ENCODE measurements around the gene ICE2. TPM values are rescaled to one million over a fixed set of nuclear protein-coding genes. Genes with fewer than 3 reads are reported as not detected.
"Not testable (repeated sequence)": the region's sequence is repeated elsewhere in the genome, so short reads cannot be mapped to it uniquely, and the experiment has no call there.

Gene ICE2
- total RNA-seq, 1 experiment from 2014 or later: 20.0 TPM

DNA sequence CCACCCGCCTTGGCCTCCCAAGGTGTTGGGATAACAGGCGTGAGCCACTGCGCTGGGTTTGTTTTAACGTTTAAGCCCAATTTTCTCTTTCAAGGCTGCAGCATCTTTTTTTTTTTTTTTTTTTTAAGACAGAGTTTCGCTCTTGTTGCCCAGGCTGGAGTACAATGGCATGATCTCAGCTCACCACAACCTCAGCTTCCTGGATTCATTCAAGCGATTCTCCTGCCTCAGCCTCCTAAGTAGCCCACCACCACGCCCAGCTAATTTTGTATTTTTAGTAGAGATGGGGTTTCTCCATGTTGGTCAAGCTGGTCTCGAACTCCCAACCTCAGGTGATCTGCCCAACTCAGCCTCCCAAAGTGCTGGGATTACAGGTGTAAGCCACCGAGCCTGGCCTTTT is 68.6 kb downstream of the ICE2 start:
- DNase-seq (ENCODE audit: low read depth): not testable (repeated sequence)

GRCh38 chr15:60408463-60408981 is 70.4 kb downstream of the ICE2 start:
- DNase-seq (ENCODE audit: low read depth): peak; percentile 85

- peak; percentile 90 for DNase-seq (ENCODE audit: low read depth)
Observed at GRCh38 chr15:60407415-60407805, 71.5 kb downstream of the ICE2 start.

DNA sequence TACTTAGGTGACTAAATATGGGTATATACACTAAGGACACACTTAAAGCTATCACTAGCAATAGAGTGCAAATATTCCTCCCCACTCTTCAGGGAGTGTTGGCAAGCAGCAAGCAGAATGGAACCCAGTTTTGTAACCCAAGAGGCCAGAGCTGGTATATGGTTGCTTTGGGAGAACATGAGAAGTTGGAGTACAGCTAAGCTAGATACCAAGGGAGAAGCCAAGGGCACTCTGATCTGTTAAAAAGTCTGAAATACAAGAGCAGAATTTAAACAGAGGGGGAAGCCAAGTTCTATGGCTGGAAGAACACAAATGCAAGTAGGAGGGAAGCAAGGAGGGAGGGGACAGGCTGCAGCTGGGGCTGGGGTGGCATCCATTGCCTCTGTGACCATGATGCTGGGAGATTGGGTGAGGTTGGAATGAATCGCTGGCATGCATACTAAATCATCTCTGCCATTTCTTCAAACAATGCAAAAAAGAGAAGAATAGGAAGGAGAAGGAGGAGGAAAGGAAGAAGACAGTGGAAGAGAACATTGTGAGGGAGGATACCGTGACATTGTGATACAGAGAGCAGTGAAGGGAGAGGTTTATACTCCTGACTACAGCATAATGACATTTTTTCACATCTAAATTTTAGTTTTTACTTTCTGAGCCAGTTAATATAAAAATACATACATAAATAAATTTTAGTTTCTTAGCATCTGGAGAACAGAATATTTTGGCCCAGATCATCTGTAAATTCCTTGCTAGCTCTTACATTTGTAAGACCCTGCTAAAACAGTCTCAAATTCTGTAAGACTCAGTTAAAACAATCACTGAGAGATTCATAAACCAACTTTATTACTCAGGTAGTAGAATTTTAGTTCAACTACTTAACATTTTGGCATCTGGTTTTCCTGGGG is 72.2 kb downstream of the ICE2 start:
- DNase-seq (ENCODE audit: low read depth): no peak

GRCh38 chr15:60405399-60405798 is 73.5 kb downstream of the ICE2 start:
- DNase-seq (ENCODE audit: low read depth): no peak

DNA sequence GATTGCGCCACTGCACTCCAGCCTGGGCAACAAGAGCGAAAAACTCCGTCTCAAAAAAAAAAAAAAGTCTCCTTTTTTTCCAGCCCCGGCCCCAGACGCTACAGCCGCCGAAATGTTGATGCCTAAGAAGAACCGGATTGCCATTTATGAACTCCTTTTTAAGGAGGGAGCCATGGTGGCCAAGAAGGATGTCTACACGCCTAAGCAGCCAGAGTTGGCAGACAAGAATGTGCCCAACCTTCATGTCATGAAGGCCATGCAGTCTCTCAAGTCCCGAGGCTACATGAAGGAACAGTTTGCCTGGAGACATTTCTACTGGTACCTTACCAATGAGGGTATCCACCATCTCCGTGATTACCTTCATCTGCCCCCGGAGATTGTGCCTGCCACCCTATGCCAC is 74.6 kb downstream of the ICE2 start:
- not testable (repeated sequence) for DNase-seq (ENCODE audit: low read depth)

DNA sequence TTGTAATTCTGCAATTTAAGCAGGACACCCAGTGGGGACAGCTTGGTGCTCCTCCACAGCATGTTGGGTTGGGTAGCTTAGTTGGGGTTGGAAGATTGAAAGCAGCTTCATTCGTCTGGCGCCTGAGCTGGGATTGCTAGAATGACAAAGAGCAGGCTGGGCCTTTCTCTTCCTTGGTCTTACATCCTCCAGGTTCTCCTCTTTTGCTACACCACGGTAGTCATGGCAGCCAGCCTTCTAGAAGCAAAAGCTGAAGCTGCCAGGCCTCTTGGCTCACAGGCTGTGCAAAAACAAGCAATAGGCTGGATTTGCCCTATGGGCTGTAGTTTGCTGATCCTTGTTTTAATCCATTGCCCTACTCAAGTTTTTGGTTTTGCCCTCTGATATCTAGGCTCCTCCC is 78.0 kb downstream of the ICE2 start:
- no peak for DNase-seq (ENCODE audit: low read depth)

DNA sequence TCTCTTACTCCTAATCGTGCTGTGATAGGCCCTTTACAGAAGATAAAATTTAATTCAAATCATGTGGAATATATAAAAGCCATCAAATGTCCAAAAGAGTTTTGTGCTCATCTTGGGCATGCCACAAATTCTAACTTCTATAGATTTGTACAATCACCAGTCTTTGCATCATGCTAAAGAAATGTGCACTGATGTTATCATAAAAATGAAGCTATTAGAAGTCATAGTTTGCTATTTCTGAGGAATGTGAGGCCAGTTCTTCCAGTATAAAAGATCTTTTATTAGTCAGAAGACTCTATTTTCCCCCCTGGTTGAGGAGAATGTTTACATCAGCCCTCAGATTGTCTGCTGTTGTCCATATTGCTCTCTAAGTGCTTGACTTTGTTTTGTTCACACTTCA is 79.0 kb downstream of the ICE2 start:
- no peak for DNase-seq (ENCODE audit: low read depth)

DNA sequence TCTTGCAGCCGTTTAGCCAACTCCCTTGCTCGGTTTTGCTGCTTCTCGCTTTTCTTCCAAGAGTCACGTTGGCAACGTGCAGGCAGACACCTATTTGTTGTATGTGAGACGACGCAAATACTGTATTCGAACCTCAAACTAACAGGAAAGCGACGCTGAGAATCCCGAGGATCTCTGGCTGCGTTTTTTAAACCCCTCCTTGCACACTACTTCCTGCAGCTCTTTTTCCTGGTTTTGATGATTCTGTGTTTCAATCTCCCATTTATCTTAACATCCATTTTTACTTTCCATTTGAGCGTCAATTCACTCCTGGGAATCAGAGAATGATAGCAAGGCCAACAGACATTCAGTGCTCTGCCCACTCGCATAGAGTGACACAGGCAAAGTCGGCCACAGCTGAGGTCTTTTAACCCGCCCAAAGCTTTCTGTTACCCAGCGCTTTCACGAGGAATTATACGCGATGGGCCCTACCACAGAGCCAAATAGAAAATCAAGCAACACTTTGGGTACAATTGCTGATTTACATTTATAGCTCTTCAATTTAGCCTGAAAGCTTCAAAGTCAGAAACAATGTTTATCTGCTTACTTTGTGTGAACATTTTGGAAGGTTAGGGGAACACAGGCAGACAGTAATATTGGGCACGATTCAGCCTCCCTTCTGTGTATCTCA is 79.6 kb downstream of the ICE2 start:
- no peak for DNase-seq (ENCODE audit: low read depth)

GRCh38 chr15:60397772-60398445 is 81.0 kb downstream of the ICE2 start, which contains the start of gene ANXA2:
ANXA2 (minus strand) TSS chr15:60397986; CDS start chr15:60386075, 11,911 bp downstream.
- DNase-seq (ENCODE audit: low read depth): peak; percentile 90

DNA sequence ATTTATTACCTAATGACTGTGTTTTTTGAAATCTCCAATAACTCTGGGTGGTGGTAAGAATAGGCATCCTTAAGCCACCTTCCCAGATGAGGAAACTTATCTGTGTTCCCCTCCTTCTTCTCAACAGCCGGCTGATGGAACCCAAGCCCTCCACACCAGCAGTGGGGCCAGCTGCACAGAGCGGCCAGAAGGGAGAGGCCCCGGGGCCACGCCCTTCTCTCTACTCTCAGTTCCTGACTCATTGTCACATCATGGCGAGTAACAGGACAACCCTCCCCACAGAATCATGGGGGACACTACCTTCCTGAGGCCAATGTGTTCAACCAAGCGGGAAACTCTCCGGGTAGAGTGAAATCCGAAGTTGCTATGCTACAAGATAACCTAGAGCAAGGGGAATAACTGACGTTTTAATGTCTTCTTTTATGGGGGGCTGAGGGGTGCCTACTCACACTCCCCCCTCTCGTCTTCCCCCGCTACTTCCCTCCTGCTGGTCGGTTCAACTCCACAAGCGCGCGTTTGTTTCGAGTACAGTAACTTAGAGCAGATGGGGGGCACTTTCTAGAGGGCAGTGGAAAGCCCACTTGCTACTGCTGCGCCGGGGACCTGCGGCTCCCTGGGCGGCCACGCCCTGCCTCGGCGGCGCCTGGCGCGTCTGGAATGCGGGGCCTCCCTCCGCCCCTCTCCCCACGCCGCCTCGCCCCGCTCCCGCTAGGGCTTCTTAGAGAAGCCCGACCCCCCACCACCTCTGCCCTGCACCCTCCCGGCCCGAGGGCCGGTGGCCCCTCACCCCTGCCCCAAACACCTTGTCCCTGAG is 81.8 kb downstream of the ICE2 start:
- DNase-seq (ENCODE audit: low read depth): peak; percentile 90

DNA sequence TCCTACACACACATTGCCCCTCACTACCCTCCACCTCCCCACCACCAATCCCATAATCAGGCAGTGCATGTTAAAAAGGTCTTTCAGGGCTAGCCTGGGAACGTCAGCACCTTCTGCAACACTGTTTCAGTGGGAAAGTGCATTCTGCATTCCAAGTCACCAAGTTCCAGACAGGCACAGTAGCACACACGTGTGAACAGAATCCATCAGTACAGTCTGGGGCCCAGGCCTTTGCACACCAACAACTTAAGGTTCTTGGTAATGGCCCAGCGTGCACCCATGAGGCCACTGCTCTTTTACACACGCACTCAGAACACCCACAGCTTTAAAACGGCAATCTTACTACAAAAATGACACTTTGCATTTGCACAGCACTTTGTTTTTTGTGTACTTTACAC is 82.4 kb downstream of the ICE2 start:
- DNase-seq (ENCODE audit: low read depth): peak; percentile 60

DNA sequence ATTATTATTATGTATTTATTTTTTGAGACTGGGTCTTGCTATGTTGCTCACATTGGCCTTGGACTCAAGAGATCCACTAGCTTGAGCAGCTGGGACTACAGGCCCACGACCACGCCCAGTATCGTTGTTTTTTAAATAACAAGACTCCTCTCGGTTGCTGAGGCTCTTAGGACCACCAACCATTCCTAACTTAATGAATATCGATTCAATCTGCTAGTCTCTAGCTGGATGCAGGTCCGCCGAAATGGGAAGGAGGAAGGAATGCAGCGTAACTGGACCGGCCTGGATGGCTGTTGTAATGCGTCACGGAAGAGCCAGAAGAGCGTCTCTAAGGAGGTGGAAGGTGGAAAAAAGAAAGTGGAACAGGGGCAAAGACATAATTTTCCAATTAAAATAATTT is 82.8 kb downstream of the ICE2 start:
- DNase-seq (ENCODE audit: low read depth): peak; percentile 56

DNA sequence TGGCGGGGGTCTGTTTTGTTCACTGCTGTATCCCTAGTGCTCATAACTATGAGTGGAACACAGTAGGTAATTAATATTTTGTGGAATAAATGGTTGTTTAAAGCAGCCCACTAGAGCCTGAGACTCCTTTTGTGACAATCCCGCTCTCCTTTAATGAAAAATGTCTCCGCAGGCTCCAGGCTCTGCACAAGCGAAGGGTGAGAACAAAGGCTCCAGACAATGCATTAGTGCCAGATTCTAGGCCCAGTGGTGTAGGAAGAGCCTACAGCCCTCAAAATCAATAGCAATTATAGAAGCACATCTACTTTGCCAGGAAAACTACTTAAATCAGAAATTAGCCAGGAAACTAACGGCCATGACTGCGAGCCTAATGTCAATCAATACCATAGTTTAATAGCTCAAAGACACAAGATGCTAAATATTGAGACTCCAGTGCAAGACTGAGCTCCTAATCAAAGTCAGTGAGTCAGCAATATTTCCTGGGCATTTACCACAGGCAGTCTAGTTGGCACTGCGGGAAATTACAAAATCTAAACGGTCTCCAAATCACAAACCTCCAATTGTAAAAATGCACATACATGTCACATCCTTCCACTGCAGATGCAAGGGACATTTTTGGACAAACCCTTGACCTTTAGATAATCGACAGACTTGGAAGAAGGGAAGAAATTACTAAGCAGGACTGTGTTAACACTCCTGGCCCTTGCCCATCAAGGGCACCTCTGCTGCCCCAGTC is 83.5 kb downstream of the ICE2 start:
- peak; percentile 53 for DNase-seq (ENCODE audit: low read depth)

- peak; percentile 68 for DNase-seq (ENCODE audit: low read depth)
Observed at GRCh38 chr15:60394689-60395097, 84.2 kb downstream of the ICE2 start.

DNA sequence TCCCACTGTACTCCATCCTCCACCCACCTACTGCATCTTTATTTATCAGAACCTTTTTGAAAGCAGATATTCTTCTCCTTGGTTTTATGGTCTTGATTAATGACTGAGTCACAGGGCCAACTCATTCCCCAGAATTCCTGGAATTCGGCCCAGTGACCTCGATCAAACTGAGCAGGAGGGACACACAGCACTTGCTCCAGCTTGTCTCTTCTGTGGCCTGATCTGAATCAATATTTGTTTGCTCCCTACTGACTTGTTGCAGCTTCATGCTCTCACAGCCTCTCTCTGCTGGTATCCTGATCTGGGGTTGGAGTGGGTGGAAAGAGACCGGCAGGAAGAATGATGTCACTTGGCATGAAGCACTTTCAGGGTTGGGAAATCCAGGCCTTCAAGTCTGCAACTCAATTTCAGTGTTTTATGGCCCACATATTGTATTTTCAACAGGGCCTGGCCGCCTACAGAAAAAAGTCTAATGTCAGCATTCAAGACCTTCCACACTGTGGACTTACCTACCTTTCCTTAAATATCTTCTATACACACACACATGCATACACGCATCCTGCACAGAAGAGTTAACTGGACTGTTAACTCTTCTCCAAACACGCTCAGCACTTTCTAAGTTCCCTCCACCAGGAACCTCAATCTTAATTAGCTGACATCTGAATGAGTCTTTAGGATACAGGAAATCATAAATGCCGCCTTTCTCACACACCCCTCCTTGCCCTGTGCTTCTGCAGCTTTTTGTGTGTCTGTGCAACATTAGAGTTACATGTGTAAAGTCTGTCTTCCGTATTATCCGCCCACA is 85.8 kb downstream of the ICE2 start:
- peak; percentile 100 for DNase-seq (ENCODE audit: low read depth)

DNA sequence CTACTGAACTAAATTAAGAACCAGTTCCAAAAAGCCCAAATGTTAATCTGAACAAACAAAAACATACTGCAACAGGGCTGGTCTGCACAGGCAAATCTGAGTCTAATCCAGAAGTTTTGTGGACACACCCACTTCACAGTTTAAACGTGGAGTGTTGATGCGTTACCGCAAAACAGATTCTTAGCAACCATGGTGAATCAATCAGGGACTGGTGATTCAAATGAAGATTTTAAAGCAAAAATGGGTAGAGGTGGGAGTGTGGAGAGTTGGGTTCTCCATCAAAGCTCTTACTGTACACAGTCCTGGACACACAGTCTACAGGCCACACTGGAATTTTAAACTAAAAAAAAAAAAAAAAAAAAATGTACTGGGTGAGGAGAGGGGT is 86.3 kb downstream of the ICE2 start:
- DNase-seq (ENCODE audit: low read depth): peak; percentile 94

DNA sequence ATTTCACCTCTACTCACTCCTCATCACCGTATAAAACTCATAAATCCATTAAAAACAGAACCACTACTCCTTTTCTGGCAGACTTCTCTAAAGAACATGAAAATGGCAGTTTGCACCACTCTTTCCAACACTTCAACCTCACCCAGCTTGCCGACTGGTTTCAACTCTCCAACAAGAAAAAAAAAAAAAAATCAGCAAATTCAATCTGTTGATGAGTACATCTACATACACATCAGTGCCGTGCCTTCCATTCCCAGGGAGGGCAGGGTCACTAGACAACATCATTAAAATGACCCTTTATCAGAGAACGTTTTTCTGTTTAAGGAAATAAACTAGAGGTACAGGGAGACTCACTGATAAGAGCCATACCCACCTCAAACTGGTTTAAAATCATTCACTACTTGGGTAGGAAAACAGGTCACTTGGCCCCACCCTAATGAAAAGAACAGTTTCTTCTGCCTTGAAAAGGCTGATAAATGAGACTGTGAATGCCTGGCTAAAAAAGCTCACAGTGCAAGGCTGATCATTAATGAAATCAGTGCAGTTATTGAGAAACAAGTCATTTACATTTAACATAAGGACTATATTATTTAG is 87.1 kb downstream of the ICE2 start:
- peak; percentile 19 for DNase-seq (ENCODE audit: low read depth)

DNA sequence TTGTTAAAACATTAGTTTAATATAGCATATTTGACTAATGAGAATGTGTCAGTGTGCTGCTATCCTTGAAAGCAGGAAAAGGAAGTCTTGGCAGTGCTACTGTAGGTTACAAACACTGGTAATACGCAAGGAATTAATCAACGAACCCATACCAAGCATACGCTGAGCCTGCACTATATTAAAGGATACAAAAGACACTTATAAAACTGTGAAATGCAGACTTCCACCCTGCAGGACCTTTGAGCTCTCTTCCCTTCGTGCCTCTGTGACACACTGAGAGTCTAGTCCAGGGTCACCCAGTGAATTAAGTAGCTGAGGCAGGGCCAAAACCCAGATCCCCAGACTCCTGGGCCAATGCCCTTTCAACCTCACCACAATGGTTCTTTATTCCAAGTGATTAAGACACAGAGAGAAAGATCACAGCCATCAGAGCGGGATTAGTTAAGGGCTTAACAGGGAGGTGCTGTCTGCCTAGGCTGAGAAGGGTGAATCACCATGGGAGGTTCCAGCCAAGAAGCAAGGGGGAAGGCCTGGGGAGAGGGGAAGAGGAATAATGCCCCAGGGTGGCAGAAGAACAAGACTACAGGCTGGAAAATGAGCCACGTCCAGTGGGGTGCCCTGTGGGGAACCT is 88.0 kb downstream of the ICE2 start:
- DNase-seq (ENCODE audit: low read depth): peak; percentile 96

Data from LHCN-M2 (cell line).